H1 (cell line): Measurements from ENCODE around the gene STXBP5L. TPM values are rescaled to one million over a fixed set of nuclear protein-coding genes. Genes with fewer than 3 reads are reported as not detected.
A peak's percentile ranks its signal among the peaks of the same experiment; 100 is the strongest.

ENCODE experiments used
- CTCF ChIA-PET: fragments of 300-600 bp; sonication (Branson Sonifier 250); formaldehyde crosslinking; loops from one replicate; lab custom pipeline; 2021; ENCODE audit not compliant: partially characterized antibody; lab: Charles Lee
- POLR2A ChIA-PET: fragments of 300-600 bp; sonication (Branson Sonifier 250); formaldehyde crosslinking; loops from one replicate; lab custom pipeline; 2021; ENCODE audit warnings: inconsistent platforms; ENCODE audit not compliant: partially characterized antibody; lab: Charles Lee
- DNase-seq, 2 experiments: peaks; one replicate each; pipeline versions ENCODE4 v3.0.0 to v3.0.0-alpha.2; 2010 to 2022; ENCODE audit warnings: low spot score in 2 of 2, low read depth in 1 of 2, mixed read lengths in 1 of 2
- FAIRE-seq: peaks from 2 replicates; lab custom pipeline; 2011; peaks lifted over from hg19 to GRCh38; lab: Jason Lieb, UNC
- H2AFZ ChIP-seq: 2 replicates; pipeline ENCODE4 v1.8.1; 2012; ENCODE audit warnings: low read length, inconsistent platforms
- H2AK5ac ChIP-seq: 2 replicates; pipeline ENCODE4 v1.6.1; 2013; ENCODE audit warnings: low read depth, low read length
- H2BK120ac ChIP-seq: replicated peaks from 2 replicates; pipeline ENCODE3; 2013; ENCODE audit warnings: low read depth, low read length, inconsistent platforms
- H2BK12ac ChIP-seq: 2 replicates; pipeline ENCODE4 v1.6.1; 2013; ENCODE audit warnings: low read depth, low read length
- H2BK15ac ChIP-seq: 2 replicates; pipeline ENCODE4 v1.6.1; 2013; ENCODE audit warnings: low read length
- H2BK20ac ChIP-seq: 2 replicates; pipeline ENCODE4 v1.6.1; 2013; ENCODE audit warnings: low read length
- H2BK5ac ChIP-seq: 2 replicates; pipeline ENCODE4 v1.6.1; 2013; ENCODE audit warnings: low read depth, low read length
- H3K14ac ChIP-seq: 2 replicates; pipeline ENCODE4 v1.6.1; 2013; ENCODE audit warnings: inconsistent platforms; ENCODE audit not compliant: insufficient read length
- H3K18ac ChIP-seq: 2 replicates; pipeline ENCODE4 v1.6.1; 2013; ENCODE audit warnings: low read length; ENCODE audit errors: extremely low read depth
- H3K23ac ChIP-seq: 2 replicates; pipeline ENCODE4 v1.6.1; 2013; ENCODE audit warnings: inconsistent platforms; ENCODE audit not compliant: insufficient read length
- H3K23me2 ChIP-seq: 2 replicates; pipeline ENCODE4 v1.6.1; 2013; ENCODE audit warnings: low read depth, low read length
- H3K27ac ChIP-seq: 2 replicates; pipeline ENCODE4 v1.6.1; 2011; ENCODE audit warnings: low read depth, low read length, inconsistent platforms
- H3K27me3 ChIP-seq, 4 experiments: replicated peaks in 1 of 4; 1 replicate in 1 of 4; 2 replicates in 3 of 4; pipeline versions ENCODE4 v1.6.1 to v1.8.1; 2011 to 2013; ENCODE audit warnings: low read length in 3 of 4, mild to moderate bottlenecking in 3 of 4, inconsistent platforms in 2 of 4, mixed read lengths in 2 of 4, moderate library complexity in 1 of 4; ENCODE audit not compliant: control insufficient read depth in 3 of 4, insufficient read depth in 3 of 4; ENCODE audit errors: extremely low read depth in 1 of 4
- H3K36me3 ChIP-seq, 4 experiments: 2 replicates each; pipeline versions ENCODE4 v1.6.1 to v1.8.1; 2011 to 2013; ENCODE audit warnings: mild to moderate bottlenecking in 4 of 4, low read length in 3 of 4, moderate library complexity in 2 of 4, control low read depth in 1 of 4, inconsistent platforms in 1 of 4; ENCODE audit not compliant: insufficient read depth in 4 of 4, control insufficient read depth in 2 of 4
- H3K4ac ChIP-seq: replicated peaks from 2 replicates; pipeline ENCODE3; 2013; ENCODE audit warnings: low read length, low read depth, mixed read lengths, inconsistent platforms; ENCODE audit not compliant: insufficient read length
- H3K4me1 ChIP-seq, 4 experiments: replicated peaks in 1 of 4; 1 replicate in 1 of 4; 2 replicates in 3 of 4; pipeline versions ENCODE4 v1.6.1 to v1.8.1; 2011 to 2013; ENCODE audit warnings: low read length in 3 of 4, inconsistent platforms in 2 of 4, mixed read lengths in 1 of 4; ENCODE audit not compliant: insufficient read depth in 4 of 4, control insufficient read depth in 3 of 4
- H3K4me2 ChIP-seq, 2 experiments: 2 replicates each; pipeline versions ENCODE4 v1.6.1 to v1.8.1; 2011 to 2013; ENCODE audit warnings: low read depth in 2 of 2, low read length in 2 of 2, control low read depth in 1 of 2, inconsistent platforms in 1 of 2, mild to moderate bottlenecking in 1 of 2; ENCODE audit not compliant: insufficient read depth in 1 of 2
- H3K4me3 ChIP-seq, 4 experiments: fragments of 200-600, 300-600 bp in 1 of 4; sonication (generic), shearing (Covaris generic), sonication (Bioruptor Twin) in 1 of 4; 2 replicates each; pipeline versions ENCODE4 v1.5.1 to v1.8.1; 2011 to 2016; ENCODE audit warnings: low read length in 4 of 4, low read depth in 3 of 4, control low read depth in 2 of 4, inconsistent platforms in 2 of 4, mild to moderate bottlenecking in 2 of 4, mixed read lengths in 1 of 4, moderate library complexity in 1 of 4; ENCODE audit not compliant: insufficient read depth in 2 of 4; ENCODE audit errors: extremely low read depth in 1 of 4
- H3K56ac ChIP-seq: replicated peaks from 2 replicates; pipeline ENCODE3; 2013; ENCODE audit warnings: low read depth, mild to moderate bottlenecking, mixed read lengths, low read length, inconsistent platforms; ENCODE audit not compliant: insufficient read length
- H3K79me1 ChIP-seq: 2 replicates; pipeline ENCODE4 v1.6.1; 2013; ENCODE audit warnings: low read depth, low read length, control low read depth
- H3K79me2 ChIP-seq, 2 experiments: 2 replicates each; pipeline versions ENCODE4 v1.6.1 to v1.8.1; 2012 to 2013; ENCODE audit warnings: low read length in 2 of 2, mild to moderate bottlenecking in 2 of 2, inconsistent platforms in 1 of 2; ENCODE audit not compliant: insufficient read depth in 2 of 2, control insufficient read depth in 1 of 2
- H3K9ac ChIP-seq, 4 experiments: replicated peaks in 1 of 4; 1 replicate in 1 of 4; 2 replicates in 3 of 4; pipeline versions ENCODE4 v1.6.1 to v1.8.1; 2011 to 2013; ENCODE audit warnings: low read depth in 3 of 4, low read length in 3 of 4, control low read depth in 2 of 4, mild to moderate bottlenecking in 2 of 4, moderate library complexity in 2 of 4, inconsistent platforms in 1 of 4; ENCODE audit errors: extremely low read depth in 1 of 4
- H3K9me3 ChIP-seq, 2 experiments: 2 replicates each; pipeline versions ENCODE4 v1.6.1 to v1.8.1; 2012 to 2013; ENCODE audit warnings: mild to moderate bottlenecking in 2 of 2, moderate library complexity in 2 of 2, control low read depth in 1 of 2, inconsistent platforms in 1 of 2, low read depth in 1 of 2, low read length in 1 of 2, mixed read lengths in 1 of 2; ENCODE audit not compliant: insufficient read depth in 2 of 2
- H4K20me1 ChIP-seq, 2 experiments: replicated peaks in 1 of 2; 2 replicates each; pipeline versions ENCODE3 to v1.8.1; 2011 to 2013; ENCODE audit warnings: inconsistent platforms in 2 of 2, low read length in 2 of 2, mild to moderate bottlenecking in 1 of 2; ENCODE audit not compliant: insufficient read depth in 2 of 2, control insufficient read depth in 1 of 2
- H4K5ac ChIP-seq: 2 replicates; pipeline ENCODE4 v1.6.1; 2013; ENCODE audit warnings: low read length, low read depth, mixed read lengths, inconsistent platforms; ENCODE audit not compliant: insufficient read length
- H4K8ac ChIP-seq: 2 replicates; pipeline ENCODE4 v1.8.0; 2013; ENCODE audit warnings: mild to moderate bottlenecking, moderate library complexity, low read length, inconsistent platforms; ENCODE audit not compliant: insufficient read depth; ENCODE audit errors: extremely low read depth
- H4K91ac ChIP-seq: replicated peaks from 2 replicates; pipeline ENCODE3; 2013; ENCODE audit warnings: low read length, mixed read lengths, inconsistent platforms; ENCODE audit not compliant: insufficient read length
- ASH2L ChIP-seq: fragments of 200-600, 300-600 bp; sonication (generic); IDR thresholded peaks from one replicate; pipeline ENCODE4 v1.7.1; 2017; ENCODE audit warnings: low read length
- BACH1 ChIP-seq: IDR thresholded peaks from 2 replicates; pipeline ENCODE4 v1.6.1; 2012; ENCODE audit warnings: low read length, improper control_type of control experiment
- CEBPB ChIP-seq: IDR thresholded peaks from 2 replicates; pipeline ENCODE4 v1.6.1; 2012; ENCODE audit warnings: low read depth, low read length
- EZH2 ChIP-seq: fragments of 200-600 bp; sonication (generic); IDR thresholded peaks from 2 replicates; pipeline ENCODE4 v1.7.1; 2012; ENCODE audit warnings: low read depth, mild to moderate bottlenecking, moderate library complexity, low read length, inconsistent platforms; ENCODE audit not compliant: severe bottlenecking
- RAD21 ChIP-seq, 2 experiments: IDR thresholded peaks in 1 of 2; conservative IDR thresholded peaks in 1 of 2; 2 replicates each; pipeline ENCODE4 v1.6.1; 2011; ENCODE audit warnings: low read depth in 2 of 2, low read length in 2 of 2, improper control_type of control experiment in 1 of 2, inconsistent platforms in 1 of 2, mild to moderate bottlenecking in 1 of 2, moderate library complexity in 1 of 2
- RFX5 ChIP-seq: IDR thresholded peaks from 2 replicates; pipeline ENCODE4 v1.6.1; 2011; ENCODE audit warnings: low read depth, low read length, improper control_type of control experiment, borderline replicate concordance
- SP2 ChIP-seq: IDR thresholded peaks from 2 replicates; pipeline ENCODE4 v1.6.1; 2012; ENCODE audit warnings: mild to moderate bottlenecking, low read length, inconsistent platforms
- TAF1 ChIP-seq: IDR thresholded peaks from 2 replicates; pipeline ENCODE4 v1.6.1; 2011; ENCODE audit warnings: mild to moderate bottlenecking, low read depth, low read length
- WGBS, 2 experiments: shearing (Covaris generic) in 1 of 2; methylation state at CpG; one replicate each; pipeline versions ENCODE4 v1.1.6 to v1.1.7; 2013 to 2015; ENCODE audit warnings: low lambda C conversion rate in 2 of 2, mixed read lengths in 2 of 2, inconsistent platforms in 1 of 2, low coverage in 1 of 2, missing lambda C conversion rate in 1 of 2; ENCODE audit not compliant: insufficient replicate concordance in 2 of 2, insufficient coverage in 1 of 2, insufficient read length in 1 of 2; ENCODE audit errors: extremely low coverage in 1 of 2, missing lambda C conversion rate in 1 of 2; 5-methylcytosine and 5-hydroxymethylcytosine counted together
- polyA plus RNA-seq, 7 experiments: library from polyadenylated mRNA; depleted of rRNA in 3 of 7; stranded (reverse) in 5 of 7; unstranded in 2 of 7; fragments of >200 nt in 5 of 7; fragments of 200-250 nt in 2 of 7; gene quantifications; 1 replicate in 5 of 7; 2 replicates in 1 of 7; 4 replicates in 1 of 7; pipeline versions ENCODE4 v1.2.1 to v1.2.3, GENCODE V29; 2011 to 2013; ENCODE audit warnings: missing spikeins in 2 of 7, mixed read lengths in 2 of 7
- total RNA-seq: library from RNA; stranded (reverse); fragmentation: NEBNext Ultra II Directional; extraction: Animal tissue kit (Norgen Biotek cat#: 25700); gene quantifications from 2 replicates; pipeline ENCODE4 v1.2.1, GENCODE V29; 2021
- TF ChIP-seq, protein P1 (sequence below), 3 experiments: IDR thresholded peaks; 1 replicate in 2 of 3; 2 replicates in 1 of 3; pipeline versions ENCODE4 v1.5.1 to v1.6.1; 2011; ENCODE audit warnings: low read length in 3 of 3, mild to moderate bottlenecking in 3 of 3, inconsistent platforms in 2 of 3, low read depth in 1 of 3, moderate library complexity in 1 of 3; ENCODE audit not compliant: insufficient read depth in 1 of 3; ENCODE audit errors: control extremely low read depth in 1 of 3

Gene STXBP5L
- total and polyA plus RNA-seq, 2 of the 8 experiments (the other 6 are each of a cell fraction or from before 2014, with no cell fraction given): 2.0 to 6.0 TPM

DNA sequence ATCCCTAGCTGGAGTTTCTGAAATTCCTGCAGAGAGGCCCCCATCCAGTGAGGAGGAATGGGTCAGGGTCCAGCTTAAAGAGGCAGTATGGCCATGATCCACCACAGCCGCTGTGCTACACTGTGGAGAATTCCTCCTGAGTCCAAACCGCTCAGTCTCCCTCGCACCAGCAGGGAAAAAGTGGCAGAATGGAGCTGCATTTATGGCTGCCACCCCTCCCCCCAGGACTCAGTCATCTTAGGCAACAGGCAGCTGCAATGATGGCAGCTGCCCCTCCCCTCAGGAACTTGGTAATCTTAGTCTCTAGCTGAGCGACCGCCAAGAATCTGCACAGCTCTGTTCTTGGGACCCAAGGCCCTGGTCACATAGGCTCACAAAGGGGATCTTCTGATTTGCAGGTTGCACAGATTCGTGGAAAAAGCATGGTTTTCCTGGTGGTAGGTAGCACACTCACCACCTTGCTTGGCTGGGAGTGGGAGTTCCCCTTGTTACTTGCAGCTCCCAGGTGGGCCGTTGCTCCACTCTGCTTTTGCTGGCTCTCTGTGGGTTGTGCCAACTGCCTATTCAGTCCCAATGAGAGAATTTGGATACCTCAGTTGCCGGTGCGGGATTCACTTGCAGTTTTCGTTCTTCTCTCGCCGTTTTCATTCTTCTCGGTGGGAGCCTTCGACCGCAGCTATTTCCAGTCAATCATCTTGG, 204.1 kb downstream of the STXBP5L start:
- no peaks in the 10 kb centered on the region for H3K27me3 ChIP-seq
- DNase-seq (peak; percentile 25 to 50), FAIRE-seq (peak; percentile 50)
- peaks cover 0 to 7% (median 0%) of the 10 kb centered on the region in 4 experiments; a peak in 2 of 7 replicates for H3K4me1 ChIP-seq
- ChIA-PET CTCF (interaction anchor here (0.6 to 1.9 kb wide), 9 partner anchors 9 to 544 kb away, joined by 3 to 7 read pairs (median 3); no protein-coding TSS in a partner anchor), POLR2A (interaction anchor here (0.8 to 1.4 kb wide), 3 partner anchors 15 to 661 kb away, joined by 3 to 6 read pairs (median 4); partner anchors contain the start of gene FSTL1)
- no peak overlapping the region for H3K9ac ChIP-seq
- 0 out of 2 replicates have a peak overlapping the region, but pooled peaks have one; percentile 41 for H2BK15ac ChIP-seq
- H3K9me3 ChIP-seq: no peaks in the 10 kb centered on the region
- H2BK12ac ChIP-seq: no peak overlapping the region
- no peak overlapping the region for H4K8ac ChIP-seq
- no peak overlapping the region for H4K91ac ChIP-seq
- H3K18ac ChIP-seq: peak overlapping the region; percentile 68; the same call in 1 of the 2 replicates
- no peak overlapping the region; a peak in 1 of 4 replicates for H3K4me2 ChIP-seq
- H4K20me1 ChIP-seq: no peaks in the 10 kb centered on the region
- H3K14ac ChIP-seq: no peak overlapping the region
- H3K4ac ChIP-seq: no peak overlapping the region
- H2BK120ac ChIP-seq: no peak overlapping the region
- peaks cover 0 to 4% (median 0%) of the 10 kb centered on the region in 4 experiments; a peak in 1 of 8 replicates for H3K36me3 ChIP-seq
- no peak overlapping the region for H2BK20ac ChIP-seq
- H3K23ac ChIP-seq: no peak overlapping the region
- H2AFZ ChIP-seq: peak overlapping the region; percentile 78; the same call in 1 of the 2 replicates
- H3K27ac ChIP-seq: no peak overlapping the region
- whole genome bisulfite sequencing, 2 experiments: 87% methylated on average over 15 of the region's 15 CpGs; no CpG with 5 or more reads in 1 of the 2 experiments
- H3K23me2 ChIP-seq: no peaks in the 10 kb centered on the region
- H3K4me3 ChIP-seq: no peak overlapping the region
- no peak overlapping the region for H2AK5ac ChIP-seq
- H2BK5ac ChIP-seq: no peak overlapping the region
- H3K79me1 ChIP-seq: no peaks in the 10 kb centered on the region
- no peak overlapping the region for H3K56ac ChIP-seq
- H4K5ac ChIP-seq: no peak overlapping the region
- no peaks in the 10 kb centered on the region for H3K79me2 ChIP-seq
- TF ChIP-seq SP2 (no peak), EZH2 (no peak), BACH1 (no peak), RAD21 (IDR thresholded peaks at IDR 0.05 in 1 of 2, conservative IDR thresholded peaks at IDR 0.05 in 1 of 2; ENCODE audit: low read depth in 2 of 2, low read length in 2 of 2) (peak; percentile 32 to 58; a peak in 3 of 4 replicates), CEBPB (peak; percentile 60; the same call in 1 of the 2 replicates), ASH2L (peak; percentile 52), RFX5 (no peak), TAF1 (no peak)
- TF ChIP-seq, protein P1, sequence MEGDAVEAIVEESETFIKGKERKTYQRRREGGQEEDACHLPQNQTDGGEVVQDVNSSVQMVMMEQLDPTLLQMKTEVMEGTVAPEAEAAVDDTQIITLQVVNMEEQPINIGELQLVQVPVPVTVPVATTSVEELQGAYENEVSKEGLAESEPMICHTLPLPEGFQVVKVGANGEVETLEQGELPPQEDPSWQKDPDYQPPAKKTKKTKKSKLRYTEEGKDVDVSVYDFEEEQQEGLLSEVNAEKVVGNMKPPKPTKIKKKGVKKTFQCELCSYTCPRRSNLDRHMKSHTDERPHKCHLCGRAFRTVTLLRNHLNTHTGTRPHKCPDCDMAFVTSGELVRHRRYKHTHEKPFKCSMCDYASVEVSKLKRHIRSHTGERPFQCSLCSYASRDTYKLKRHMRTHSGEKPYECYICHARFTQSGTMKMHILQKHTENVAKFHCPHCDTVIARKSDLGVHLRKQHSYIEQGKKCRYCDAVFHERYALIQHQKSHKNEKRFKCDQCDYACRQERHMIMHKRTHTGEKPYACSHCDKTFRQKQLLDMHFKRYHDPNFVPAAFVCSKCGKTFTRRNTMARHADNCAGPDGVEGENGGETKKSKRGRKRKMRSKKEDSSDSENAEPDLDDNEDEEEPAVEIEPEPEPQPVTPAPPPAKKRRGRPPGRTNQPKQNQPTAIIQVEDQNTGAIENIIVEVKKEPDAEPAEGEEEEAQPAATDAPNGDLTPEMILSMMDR (IDR thresholded peaks at IDR 0.05; ENCODE audit: control extremely low read depth in 1 of 3, insufficient read depth in 1 of 3, low read depth in 1 of 3, low read length in 3 of 3): peak; percentile 34 to 61 (median 52)
